WTC11 (cell line): ENCODE data around the gene SLC25A12. TPM values are rescaled to one million over a fixed set of nuclear protein-coding genes. Genes with fewer than 3 reads are reported as not detected.

Source experiments
- ATAC-seq: fragments of 200-7000 bp; cut with Tn5 transposase; 2 replicates; pipeline ENCODE4 v1.10.0; 2021; ENCODE audit warnings: mild to moderate bottlenecking, moderate library complexity
- CTCF ChIA-PET: fragments of 300-600 bp; sonication (Branson Sonifier 250); formaldehyde crosslinking; loops from one replicate; lab custom pipeline; 2021; ENCODE audit warnings: antibody characterized with exemption; lab: Charles Lee
- POLR2A ChIA-PET: fragments of 350-600 bp; sonication (Branson Sonifier 250); formaldehyde crosslinking; loops from one replicate; lab custom pipeline; 2021; ENCODE audit warnings: antibody characterized with exemption; lab: Charles Lee
- DNase-seq: peaks from one replicate; pipeline ENCODE4 v3.0.0; 2021; ENCODE audit warnings: low spot score
- H3K27ac Mint-ChIP-seq: 2 replicates; pipeline ENCODE4 v1.8.0; 2021; ENCODE audit warnings: mixed read lengths
- H3K27me3 Mint-ChIP-seq: 2 replicates; pipeline ENCODE4 v1.8.0; 2021; ENCODE audit warnings: low read depth, mild to moderate bottlenecking, moderate library complexity, mixed read lengths
- H3K36me3 Mint-ChIP-seq: 2 replicates; pipeline ENCODE4 v1.8.0; 2021; ENCODE audit warnings: mixed read lengths
- H3K4me1 Mint-ChIP-seq: 2 replicates; pipeline ENCODE4 v1.8.0; 2022; ENCODE audit warnings: mixed read lengths
- H3K4me3 Mint-ChIP-seq: 2 replicates; pipeline ENCODE4 v1.8.0; 2021; ENCODE audit warnings: mild to moderate bottlenecking, moderate library complexity, mixed read lengths
- H3K9me3 Mint-ChIP-seq: 2 replicates; pipeline ENCODE4 v1.8.0; 2021; ENCODE audit warnings: mixed read lengths
- ARID4B ChIP-seq: sonication (generic); formaldehyde crosslinking; IDR thresholded peaks from 2 replicates; pipeline ENCODE4 v1.8.0; 2023; ENCODE audit warnings: missing genetic modification reagents, mild to moderate bottlenecking, borderline replicate concordance
- CDX4 ChIP-seq: fragments of 250-450 bp; sonication (Bioruptor Pico); IDR thresholded peaks from 2 replicates; pipeline ENCODE4 v1.9.0; 2021; ENCODE audit warnings: moderate library complexity, mild to moderate bottlenecking, inconsistent platforms, borderline replicate concordance
- ETV6 ChIP-seq: sonication (generic); formaldehyde crosslinking; IDR thresholded peaks from 2 replicates; pipeline ENCODE4 v1.8.1; 2022; ENCODE audit warnings: mild to moderate bottlenecking, missing genetic modification reagents
- FOXP1 ChIP-seq: sonication (generic); formaldehyde crosslinking; IDR thresholded peaks from 2 replicates; pipeline ENCODE4 v1.8.0; 2022; ENCODE audit warnings: missing genetic modification reagents, mild to moderate bottlenecking, moderate library complexity, borderline replicate concordance
- GABPB1 ChIP-seq: sonication (generic); formaldehyde crosslinking; IDR thresholded peaks from 2 replicates; pipeline ENCODE4 v1.8.1; 2023; ENCODE audit warnings: mild to moderate bottlenecking, missing genetic modification reagents
- HMGXB4 ChIP-seq: sonication (generic); formaldehyde crosslinking; IDR thresholded peaks from 2 replicates; pipeline ENCODE4 v1.8.1; 2023; ENCODE audit warnings: mild to moderate bottlenecking, moderate library complexity, missing genetic modification reagents
- JUN ChIP-seq: sonication (generic); formaldehyde crosslinking; IDR thresholded peaks from 2 replicates; pipeline ENCODE4 v1.8.0; 2023; ENCODE audit warnings: mild to moderate bottlenecking, missing genetic modification reagents
- MAX ChIP-seq: sonication (generic); formaldehyde crosslinking; IDR thresholded peaks from 2 replicates; pipeline ENCODE4 v1.8.0; 2022; ENCODE audit warnings: mild to moderate bottlenecking, missing genetic modification reagents
- NFE2L1 ChIP-seq: sonication (generic); formaldehyde crosslinking; IDR thresholded peaks from 2 replicates; pipeline ENCODE4 v1.8.1; 2023; ENCODE audit warnings: missing genetic modification reagents
- PRRX2 ChIP-seq: fragments of 250-450 bp; sonication (Bioruptor Pico); IDR thresholded peaks from 2 replicates; pipeline ENCODE4 v1.8.0; 2021; ENCODE audit warnings: mild to moderate bottlenecking
- ZNF219 ChIP-seq: sonication (generic); formaldehyde crosslinking; IDR thresholded peaks from 2 replicates; pipeline ENCODE4 v1.8.0; 2023; ENCODE audit warnings: missing genetic modification reagents, mild to moderate bottlenecking, borderline replicate concordance
- total RNA-seq: library from RNA; stranded (reverse); gene quantifications from 3 replicates; pipeline ENCODE4 v1.2.3, GENCODE V29; 2021
- TF ChIP-seq, protein P1 (sequence below): fragments of 250-450 bp; sonication (Bioruptor Pico); IDR thresholded peaks from 2 replicates; pipeline ENCODE4 v2.1.2; 2022; ENCODE audit warnings: mild to moderate bottlenecking, moderate library complexity
- TF ChIP-seq, protein P2 (sequence below): sonication (generic); formaldehyde crosslinking; conservative IDR thresholded peaks from 2 replicates; pipeline ENCODE4 v1.8.1; 2022; ENCODE audit warnings: mild to moderate bottlenecking, missing genetic modification reagents
- TF ChIP-seq, protein P3 (sequence below): fragments of 250-450 bp; sonication (Bioruptor Pico); IDR thresholded peaks from 2 replicates; pipeline ENCODE4 v1.9.0; 2021; ENCODE audit warnings: mild to moderate bottlenecking, borderline replicate concordance

The SLC25A12 gene
- total RNA-seq, 1 experiment from 2014 or later: 9.0 TPM

DNA sequence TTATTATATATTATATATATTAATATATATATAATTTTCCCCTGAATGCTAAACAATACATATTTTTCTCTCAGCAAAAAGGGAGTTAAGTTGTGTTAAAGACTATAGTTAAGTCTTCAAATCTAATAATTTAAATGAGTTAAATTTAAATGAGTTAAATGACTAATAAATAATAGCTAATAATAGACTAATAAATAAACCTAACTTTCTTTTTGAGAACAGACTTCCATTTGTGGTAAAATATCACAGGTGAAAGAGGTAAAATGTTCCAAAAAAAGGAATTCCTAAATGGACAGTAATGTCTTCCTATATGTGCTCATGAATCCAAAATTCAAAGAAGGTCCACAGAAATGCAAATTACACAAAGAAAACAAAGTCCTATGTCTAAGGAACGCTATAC, 74.6 kb downstream of the SLC25A12 start:
- Mint-ChIP-seq H3K4me1 (no peaks in the 10 kb centered on the region), H3K9me3 (no peaks in the 10 kb centered on the region), H3K36me3 (no peaks in the 10 kb centered on the region), H3K27ac (no peak overlapping the region), H3K27me3 (no peaks in the 10 kb centered on the region), H3K4me3 (no peak overlapping the region)
- ChIA-PET POLR2A (no interaction called here), CTCF (no interaction called here)
- TF ChIP-seq NFE2L1 (CRISPR knock-in tag) (no peak), ETV6 (no peak), JUN (no peak), GABPB1 (CRISPR knock-in tag) (no peak), ZNF219 (CRISPR knock-in tag) (no peak), HMGXB4 (CRISPR knock-in tag) (no peak), PRRX2 (no peak), ARID4B (CRISPR knock-in tag) (no peak), CDX4 (no peak), FOXP1 (CRISPR knock-in tag) (no peak), MAX (no peak)
- TF ChIP-seq, protein P1, sequence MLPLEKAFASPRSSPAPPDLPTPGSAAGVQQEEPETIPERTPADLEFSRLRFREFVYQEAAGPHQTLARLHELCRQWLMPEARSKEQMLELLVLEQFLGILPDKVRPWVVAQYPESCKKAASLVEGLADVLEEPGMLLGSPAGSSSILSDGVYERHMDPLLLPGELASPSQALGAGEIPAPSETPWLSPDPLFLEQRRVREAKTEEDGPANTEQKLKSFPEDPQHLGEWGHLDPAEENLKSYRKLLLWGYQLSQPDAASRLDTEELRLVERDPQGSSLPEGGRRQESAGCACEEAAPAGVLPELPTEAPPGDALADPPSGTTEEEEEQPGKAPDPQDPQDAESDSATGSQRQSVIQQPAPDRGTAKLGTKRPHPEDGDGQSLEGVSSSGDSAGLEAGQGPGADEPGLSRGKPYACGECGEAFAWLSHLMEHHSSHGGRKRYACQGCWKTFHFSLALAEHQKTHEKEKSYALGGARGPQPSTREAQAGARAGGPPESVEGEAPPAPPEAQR (CRISPR knock-in tag): no peak
- TF ChIP-seq, protein P2, sequence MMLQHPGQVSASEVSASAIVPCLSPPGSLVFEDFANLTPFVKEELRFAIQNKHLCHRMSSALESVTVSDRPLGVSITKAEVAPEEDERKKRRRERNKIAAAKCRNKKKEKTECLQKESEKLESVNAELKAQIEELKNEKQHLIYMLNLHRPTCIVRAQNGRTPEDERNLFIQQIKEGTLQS: no peak
- TF ChIP-seq, protein P3, sequence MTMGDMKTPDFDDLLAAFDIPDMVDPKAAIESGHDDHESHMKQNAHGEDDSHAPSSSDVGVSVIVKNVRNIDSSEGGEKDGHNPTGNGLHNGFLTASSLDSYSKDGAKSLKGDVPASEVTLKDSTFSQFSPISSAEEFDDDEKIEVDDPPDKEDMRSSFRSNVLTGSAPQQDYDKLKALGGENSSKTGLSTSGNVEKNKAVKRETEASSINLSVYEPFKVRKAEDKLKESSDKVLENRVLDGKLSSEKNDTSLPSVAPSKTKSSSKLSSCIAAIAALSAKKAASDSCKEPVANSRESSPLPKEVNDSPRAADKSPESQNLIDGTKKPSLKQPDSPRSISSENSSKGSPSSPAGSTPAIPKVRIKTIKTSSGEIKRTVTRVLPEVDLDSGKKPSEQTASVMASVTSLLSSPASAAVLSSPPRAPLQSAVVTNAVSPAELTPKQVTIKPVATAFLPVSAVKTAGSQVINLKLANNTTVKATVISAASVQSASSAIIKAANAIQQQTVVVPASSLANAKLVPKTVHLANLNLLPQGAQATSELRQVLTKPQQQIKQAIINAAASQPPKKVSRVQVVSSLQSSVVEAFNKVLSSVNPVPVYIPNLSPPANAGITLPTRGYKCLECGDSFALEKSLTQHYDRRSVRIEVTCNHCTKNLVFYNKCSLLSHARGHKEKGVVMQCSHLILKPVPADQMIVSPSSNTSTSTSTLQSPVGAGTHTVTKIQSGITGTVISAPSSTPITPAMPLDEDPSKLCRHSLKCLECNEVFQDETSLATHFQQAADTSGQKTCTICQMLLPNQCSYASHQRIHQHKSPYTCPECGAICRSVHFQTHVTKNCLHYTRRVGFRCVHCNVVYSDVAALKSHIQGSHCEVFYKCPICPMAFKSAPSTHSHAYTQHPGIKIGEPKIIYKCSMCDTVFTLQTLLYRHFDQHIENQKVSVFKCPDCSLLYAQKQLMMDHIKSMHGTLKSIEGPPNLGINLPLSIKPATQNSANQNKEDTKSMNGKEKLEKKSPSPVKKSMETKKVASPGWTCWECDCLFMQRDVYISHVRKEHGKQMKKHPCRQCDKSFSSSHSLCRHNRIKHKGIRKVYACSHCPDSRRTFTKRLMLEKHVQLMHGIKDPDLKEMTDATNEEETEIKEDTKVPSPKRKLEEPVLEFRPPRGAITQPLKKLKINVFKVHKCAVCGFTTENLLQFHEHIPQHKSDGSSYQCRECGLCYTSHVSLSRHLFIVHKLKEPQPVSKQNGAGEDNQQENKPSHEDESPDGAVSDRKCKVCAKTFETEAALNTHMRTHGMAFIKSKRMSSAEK (CRISPR knock-in tag): no peak
- ATAC-seq (no peak), DNase-seq (no peak)
